Panc1 (cell line): ENCODE results near the gene SMC6.
A peak's percentile ranks its signal among the peaks of the same experiment; 100 is the strongest.

Experiments
- CTCF ChIP-seq: fragments of 450-650 bp; IDR thresholded peaks from 2 replicates; pipeline ENCODE4 v1.5.1; 2017; ENCODE audit warnings: mild to moderate bottlenecking
- POLR2AphosphoS5 ChIP-seq: IDR thresholded peaks from 2 replicates; pipeline ENCODE4 v1.6.1; 2012; ENCODE audit warnings: mild to moderate bottlenecking, low read depth, low read length, moderate library complexity
- REST ChIP-seq, 2 experiments: IDR thresholded peaks; 2 replicates each; pipeline ENCODE4 v1.6.1; 2011 to 2012; ENCODE audit warnings: low read depth in 2 of 2, control low read depth in 1 of 2, low read length in 1 of 2, mild to moderate bottlenecking in 1 of 2, moderate library complexity in 1 of 2; ENCODE audit not compliant: insufficient read depth in 1 of 2
- SIN3A ChIP-seq: IDR thresholded peaks from 2 replicates; pipeline ENCODE4 v1.6.1; 2012; ENCODE audit warnings: low read depth, mild to moderate bottlenecking, low read length, moderate library complexity, borderline replicate concordance; ENCODE audit not compliant: insufficient read depth
- TCF7L2 ChIP-seq: IDR thresholded peaks from 2 replicates; pipeline ENCODE4 v1.6.1; 2011; ENCODE audit warnings: mild to moderate bottlenecking, low read depth, low read length, inconsistent platforms

GRCh38 chr2:17752892-17753802 is 463 bp downstream of the SMC6 start:
- TF ChIP-seq CTCF (no peak), TCF7L2 (no peak), SIN3A (peak; percentile 59; the same call in 1 of the 2 replicates), REST (IDR thresholded peaks at IDR 0.05; ENCODE audit: insufficient read depth in 1 of 2, low read depth in 2 of 2, low read length in 1 of 2) (no peak), POLR2AphosphoS5 (no peak)
